Measurements from ENCODE around the gene VPS36.

The VPS36 gene

DNA sequence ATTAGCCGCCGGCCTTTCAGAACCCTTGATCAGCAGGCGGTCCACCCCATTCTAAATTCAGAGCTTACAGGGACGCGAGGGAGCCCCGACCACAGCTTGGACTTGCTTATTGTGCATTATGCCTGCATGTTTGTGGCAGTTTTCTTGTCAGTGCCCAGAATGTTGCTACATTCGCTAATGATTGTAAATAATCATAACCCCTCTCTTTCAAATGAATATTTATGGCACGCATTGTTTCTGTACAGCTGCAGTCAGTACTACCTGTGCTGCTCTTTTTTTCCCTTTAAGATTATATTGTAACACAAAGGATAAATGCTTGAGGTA is 321 bp upstream of the VPS36 start:
- peaks cover 10% of the 10 kb centered on the region for H3K79me2 ChIP-seq (ENCODE audit: control insufficient read depth, insufficient read depth, low read length, poor library complexity)
- no peaks in the 10 kb centered on the region for H3K9me3 ChIP-seq (ENCODE audit: insufficient read depth, low read depth, low read length)
- no peak overlapping the region for H3K9ac ChIP-seq (ENCODE audit: low read length)
- H3K36me3 ChIP-seq (ENCODE audit: control insufficient read depth in 1 of 2, insufficient read depth in 2 of 2, low read length in 2 of 2), result no peaks in the 10 kb centered on the region
- H4K8ac ChIP-seq (ENCODE audit: low read depth, low read length), result no peak overlapping the region
- H3K14ac ChIP-seq (ENCODE audit: low read length), result no peak overlapping the region
- H4K91ac ChIP-seq (ENCODE audit: low read depth, low read length), result no peak overlapping the region
- no peak overlapping the region for H2AFZ ChIP-seq (ENCODE audit: insufficient read depth, low read length, poor library complexity)
- H4K12ac ChIP-seq (ENCODE audit: low read depth, low read length), result no peak overlapping the region
- no peak overlapping the region for H3K4me3 ChIP-seq (ENCODE audit: low read depth, low read length)
- H3K79me1 ChIP-seq (ENCODE audit: low read length), result peaks cover 14% of the 10 kb centered on the region
- DNase-seq, result no peak
- WGBS (ENCODE audit: extremely low coverage, insufficient coverage, insufficient read length), result no CpG with 5 or more reads among the region's 8 CpGs
- no peak overlapping the region for H2BK120ac ChIP-seq (ENCODE audit: insufficient read depth, low read length, poor library complexity)
- no peak overlapping the region for H2AK5ac ChIP-seq (ENCODE audit: low read length)
- H3K4me1 ChIP-seq (ENCODE audit: control insufficient read depth in 1 of 2, insufficient read depth in 2 of 2, low read length in 2 of 2), result peaks cover 9 to 12% of the 10 kb centered on the region in 2 experiments
- H3K27me3 ChIP-seq (ENCODE audit: insufficient read depth, low read length), result no peaks in the 10 kb centered on the region
- no peak overlapping the region for H2BK12ac ChIP-seq (ENCODE audit: low read length)
- H3K4me2 ChIP-seq (ENCODE audit: low read length), result peak overlapping the region; percentile 47
- H3K4ac ChIP-seq (ENCODE audit: low read depth, low read length), result no peak overlapping the region
- no peak overlapping the region for H2BK5ac ChIP-seq (ENCODE audit: low read depth, low read length, poor library complexity)
- H3K23ac ChIP-seq (ENCODE audit: low read length), result no peak overlapping the region
- H3K27ac ChIP-seq (ENCODE audit: low read depth, low read length), result no peak overlapping the region
- no peak overlapping the region for H3K18ac ChIP-seq (ENCODE audit: low read length)

DNA sequence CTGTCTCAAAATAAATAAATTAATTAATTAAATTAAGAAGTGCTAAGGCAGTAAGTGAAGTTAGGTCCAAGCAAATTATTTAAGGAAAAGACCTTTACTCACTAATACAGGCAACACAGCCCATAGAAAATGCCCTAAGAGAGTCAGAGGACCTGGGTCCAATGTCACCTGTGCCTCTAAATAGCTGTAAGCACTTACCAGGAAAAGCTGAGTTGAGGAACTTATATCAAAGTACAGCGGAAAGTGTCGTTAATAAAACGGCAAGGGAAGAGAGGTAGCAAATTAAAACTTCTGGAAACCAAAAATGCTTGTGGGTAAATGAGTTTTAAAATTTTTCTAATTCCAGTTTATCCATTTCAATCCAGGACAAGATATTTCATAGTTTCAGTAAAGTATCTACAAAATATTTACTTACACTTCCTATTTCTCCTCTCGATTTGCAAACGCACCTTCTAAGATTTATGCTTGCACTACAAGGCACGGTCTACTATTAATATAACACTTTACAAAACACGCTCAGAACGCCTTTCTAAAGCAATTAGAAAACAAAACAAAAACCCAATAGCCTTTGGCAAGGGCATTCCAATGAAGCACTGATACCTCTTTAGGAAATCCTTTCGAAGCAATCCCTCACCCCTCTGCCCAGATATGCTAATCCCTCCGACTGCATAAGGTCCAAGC is 963 bp downstream of the VPS36 start:
- H3K14ac ChIP-seq (ENCODE audit: low read length), result peak overlapping the region; percentile 98
- H4K8ac ChIP-seq (ENCODE audit: low read depth, low read length), result peak overlapping the region; percentile 100
- H3K36me3 ChIP-seq (ENCODE audit: control insufficient read depth in 1 of 2, insufficient read depth in 2 of 2, low read length in 2 of 2), result no peaks in the 10 kb centered on the region
- H2AK5ac ChIP-seq (ENCODE audit: low read length), result no peak overlapping the region
- H3K27me3 ChIP-seq (ENCODE audit: insufficient read depth, low read length), result no peaks in the 10 kb centered on the region
- H2BK120ac ChIP-seq (ENCODE audit: insufficient read depth, low read length, poor library complexity), result no peak overlapping the region
- peak overlapping the region; percentile 87 for H2BK5ac ChIP-seq (ENCODE audit: low read depth, low read length, poor library complexity)
- H3K9ac ChIP-seq (ENCODE audit: low read length), result peak overlapping the region; percentile 96
- no peak overlapping the region for H3K23ac ChIP-seq (ENCODE audit: low read length)
- H3K4me1 ChIP-seq (ENCODE audit: control insufficient read depth in 1 of 2, insufficient read depth in 2 of 2, low read length in 2 of 2), result peaks cover 8 to 11% of the 10 kb centered on the region in 2 experiments
- H3K27ac ChIP-seq (ENCODE audit: low read depth, low read length), result peak overlapping the region; percentile 92
- H3K79me1 ChIP-seq (ENCODE audit: low read length), result peaks cover 7% of the 10 kb centered on the region
- H3K4me2 ChIP-seq (ENCODE audit: low read length), result peak overlapping the region; percentile 66
- peak overlapping the region; percentile 100 for H2AFZ ChIP-seq (ENCODE audit: insufficient read depth, low read length, poor library complexity)
- H4K12ac ChIP-seq (ENCODE audit: low read depth, low read length), result peak overlapping the region; percentile 98
- no peaks in the 10 kb centered on the region for H3K9me3 ChIP-seq (ENCODE audit: insufficient read depth, low read depth, low read length)
- H2BK12ac ChIP-seq (ENCODE audit: low read length), result no peak overlapping the region
- WGBS (ENCODE audit: extremely low coverage, insufficient coverage, insufficient read length), result no CpG with 5 or more reads among the region's 10 CpGs
- peak overlapping the region; percentile 99 for H3K18ac ChIP-seq (ENCODE audit: low read length)
- no peak overlapping the region for H3K4ac ChIP-seq (ENCODE audit: low read depth, low read length)
- peak overlapping the region; percentile 94 for H3K4me3 ChIP-seq (ENCODE audit: low read depth, low read length)
- H3K79me2 ChIP-seq (ENCODE audit: control insufficient read depth, insufficient read depth, low read length, poor library complexity), result peaks cover 6% of the 10 kb centered on the region
- peak overlapping the region; percentile 92 for H4K91ac ChIP-seq (ENCODE audit: low read depth, low read length)
- peak in 1 of 2 donors; percentile 16 for DNase-seq

DNA sequence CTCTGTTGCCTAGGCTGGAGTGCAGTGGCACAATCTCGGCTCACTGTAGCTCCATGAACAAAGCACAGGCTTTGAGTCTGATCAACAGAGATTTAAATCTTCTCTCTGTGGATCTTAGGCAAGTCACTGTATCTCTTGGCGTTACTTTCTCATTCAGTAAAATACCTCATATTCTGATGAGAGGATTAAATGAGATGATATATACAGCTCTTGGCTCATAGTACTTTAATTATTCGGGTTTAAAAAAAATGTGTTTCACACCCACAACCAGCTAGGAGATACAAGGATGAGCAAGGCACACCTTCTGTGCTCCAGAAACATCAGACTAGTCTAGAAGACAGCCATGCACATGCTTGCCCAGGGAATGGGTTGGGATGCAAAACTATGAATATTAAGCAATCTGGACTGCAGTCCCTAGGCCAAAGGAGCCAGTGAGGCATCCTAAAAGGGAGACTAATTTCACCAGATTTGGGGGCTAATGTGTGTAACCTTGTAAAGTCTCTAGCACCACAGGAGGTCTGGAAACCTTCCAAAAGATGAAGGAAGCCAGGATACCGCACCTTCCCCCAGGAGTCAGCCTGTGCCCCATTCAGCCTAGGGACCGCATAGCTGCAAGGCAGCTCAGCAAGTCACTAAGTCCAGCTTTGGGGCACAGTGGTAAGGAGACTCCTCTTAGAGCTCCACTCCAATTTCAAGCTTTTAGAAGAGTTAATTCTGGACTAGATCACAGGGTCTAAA is 2.5 kb downstream of the VPS36 start:
- Histone ChIP-seq H4K12ac (ENCODE audit: low read depth, low read length) (peak overlapping the region; percentile 70), H3K23ac (ENCODE audit: low read length) (no peak overlapping the region), H3K79me1 (ENCODE audit: low read length) (peaks cover 7% of the 10 kb centered on the region), H3K79me2 (ENCODE audit: control insufficient read depth, insufficient read depth, low read length, poor library complexity) (peaks cover 6% of the 10 kb centered on the region), H2AK5ac (ENCODE audit: low read length) (no peak overlapping the region), H2BK12ac (ENCODE audit: low read length) (no peak overlapping the region), H2BK5ac (ENCODE audit: low read depth, low read length, poor library complexity) (no peak overlapping the region), H3K27me3 (ENCODE audit: insufficient read depth, low read length) (no peaks in the 10 kb centered on the region), H2BK120ac (ENCODE audit: insufficient read depth, low read length, poor library complexity) (no peak overlapping the region), H3K4me1 (ENCODE audit: control insufficient read depth in 1 of 2, insufficient read depth in 2 of 2, low read length in 2 of 2) (peaks cover 6 to 9% of the 10 kb centered on the region in 2 experiments), H3K4me3 (ENCODE audit: low read depth, low read length) (no peak overlapping the region), H3K14ac (ENCODE audit: low read length) (no peak overlapping the region), H3K4ac (ENCODE audit: low read depth, low read length) (peak overlapping the region; percentile 87), H2AFZ (ENCODE audit: insufficient read depth, low read length, poor library complexity) (no peak overlapping the region), H4K8ac (ENCODE audit: low read depth, low read length) (no peak overlapping the region), H3K9me3 (ENCODE audit: insufficient read depth, low read depth, low read length) (no peaks in the 10 kb centered on the region), H3K27ac (ENCODE audit: low read depth, low read length) (no peak overlapping the region), H3K9ac (ENCODE audit: low read length) (no peak overlapping the region), H4K91ac (ENCODE audit: low read depth, low read length) (no peak overlapping the region), H3K4me2 (ENCODE audit: low read length) (no peak overlapping the region), H3K36me3 (ENCODE audit: control insufficient read depth in 1 of 2, insufficient read depth in 2 of 2, low read length in 2 of 2) (no peaks in the 10 kb centered on the region), H3K18ac (ENCODE audit: low read length) (no peak overlapping the region)
- WGBS (ENCODE audit: extremely low coverage, insufficient coverage, insufficient read length), result no CpG with 5 or more reads among the region's 5 CpGs
- no peak for DNase-seq

DNA sequence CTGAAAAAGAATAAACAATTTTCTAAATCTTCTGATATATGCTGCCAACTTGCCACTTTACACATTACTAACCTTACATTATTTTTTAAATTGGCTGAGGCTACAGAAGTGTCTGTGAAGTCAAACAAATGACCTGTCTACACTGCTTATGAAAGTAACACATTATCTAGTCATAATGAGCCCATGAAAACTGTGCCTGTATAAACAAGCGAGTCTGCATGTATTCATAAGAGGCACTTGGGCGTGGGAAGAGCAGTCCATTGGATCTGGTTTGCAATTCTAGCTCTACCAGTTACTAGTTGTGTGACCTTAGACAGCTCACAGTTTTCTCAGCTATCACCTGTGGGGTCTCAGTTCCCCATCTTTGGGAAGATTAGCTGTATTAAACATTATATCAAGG is 3.1 kb downstream of the VPS36 start:
- no peak overlapping the region for H3K4ac ChIP-seq (ENCODE audit: low read depth, low read length)
- no CpG with 5 or more reads among the region's 2 CpGs for WGBS (ENCODE audit: extremely low coverage, insufficient coverage, insufficient read length)
- no peaks in the 10 kb centered on the region for H3K36me3 ChIP-seq (ENCODE audit: control insufficient read depth in 1 of 2, insufficient read depth in 2 of 2, low read length in 2 of 2)

More for the DNA sequence above, 3.1 kb downstream of the VPS36 start:
- Histone ChIP-seq H4K8ac (ENCODE audit: low read depth, low read length) (no peak overlapping the region), H2BK120ac (ENCODE audit: insufficient read depth, low read length, poor library complexity) (no peak overlapping the region), H3K79me2 (ENCODE audit: control insufficient read depth, insufficient read depth, low read length, poor library complexity) (peaks cover 6% of the 10 kb centered on the region), H3K27me3 (ENCODE audit: insufficient read depth, low read length) (no peaks in the 10 kb centered on the region), H4K91ac (ENCODE audit: low read depth, low read length) (no peak overlapping the region), H2BK12ac (ENCODE audit: low read length) (no peak overlapping the region), H3K27ac (ENCODE audit: low read depth, low read length) (no peak overlapping the region), H3K4me2 (ENCODE audit: low read length) (no peak overlapping the region), H3K14ac (ENCODE audit: low read length) (no peak overlapping the region), H3K4me1 (ENCODE audit: control insufficient read depth in 1 of 2, insufficient read depth in 2 of 2, low read length in 2 of 2) (peaks cover 6 to 9% of the 10 kb centered on the region in 2 experiments), H2AK5ac (ENCODE audit: low read length) (no peak overlapping the region), H3K4me3 (ENCODE audit: low read depth, low read length) (no peak overlapping the region), H2AFZ (ENCODE audit: insufficient read depth, low read length, poor library complexity) (no peak overlapping the region), H4K12ac (ENCODE audit: low read depth, low read length) (no peak overlapping the region), H2BK5ac (ENCODE audit: low read depth, low read length, poor library complexity) (no peak overlapping the region), H3K18ac (ENCODE audit: low read length) (no peak overlapping the region), H3K9ac (ENCODE audit: low read length) (no peak overlapping the region), H3K79me1 (ENCODE audit: low read length) (peaks cover 7% of the 10 kb centered on the region), H3K23ac (ENCODE audit: low read length) (no peak overlapping the region), H3K9me3 (ENCODE audit: insufficient read depth, low read depth, low read length) (no peaks in the 10 kb centered on the region)
- no peak for DNase-seq
